GM12878 (cell line): Measurements from ENCODE around the gene MEGF9. TPM values are rescaled to one million over a fixed set of nuclear protein-coding genes. Genes with fewer than 3 reads are reported as not detected.
A peak's percentile ranks its signal among the peaks of the same experiment; 100 is the strongest.

Experiments
- ATAC-seq: fragments of 200-7000 bp; cut with Tn5 transposase; 3 replicates; pipeline ENCODE4 v1.9.1; 2020; ENCODE audit warnings: mild to moderate bottlenecking, moderate library complexity
- BruUV-seq: library from RNA; stranded (reverse); fragments of 400-500 nt; replicated peaks from 2 replicates; lab custom pipeline; 2021; lab: Mats Ljungman, UMichigan
- CTCF ChIA-PET: fragments of 300-600 bp; sonication (Branson Sonifier 250); formaldehyde crosslinking; extraction: SDS; loops from one replicate; lab custom pipeline; 2021; ENCODE audit warnings: inconsistent platforms; lab: Yijun Ruan, JAX
- POLR2A ChIA-PET: fragments of 350-600 bp; formaldehyde crosslinking; extraction: SDS; loops from one replicate; lab custom pipeline; 2021; ENCODE audit warnings: inconsistent platforms; lab: Charles Lee
- RAD21 ChIA-PET: fragments of 300-600 bp; sonication (Branson Sonifier 250); formaldehyde crosslinking; loops from one replicate; lab custom pipeline; 2023; ENCODE audit warnings: antibody characterized with exemption; ENCODE audit not compliant: unreplicated experiment; lab: Charles Lee
- SMC1A ChIA-PET: fragments of 300-600 bp; sonication (Branson Sonifier 250); formaldehyde crosslinking; loops from one replicate; lab custom pipeline; 2023; ENCODE audit not compliant: unreplicated experiment, uncharacterized antibody; lab: Charles Lee
- DNase-seq: peaks from one replicate; pipeline ENCODE4 v3.0.0-alpha.2; 2011; ENCODE audit warnings: low read depth, low spot score
- FAIRE-seq: peaks from 3 replicates; lab custom pipeline; 2011; peaks lifted over from hg19 to GRCh38; lab: Jason Lieb, UNC
- H2AFZ ChIP-seq: 2 replicates; pipeline ENCODE4 v1.6.0; 2011; ENCODE audit warnings: low read depth, low read length, control low read depth; ENCODE audit not compliant: control insufficient read depth
- H3K27ac ChIP-seq: 2 replicates; pipeline ENCODE4 v1.5.1; 2011; ENCODE audit warnings: control low read depth; ENCODE audit not compliant: control insufficient read depth, insufficient read depth
- H3K27me3 ChIP-seq, 2 experiments: replicated peaks in 1 of 2; 2 replicates each; pipeline versions ENCODE4 v1.6.0 to v1.6.1; 2011; ENCODE audit warnings: low read length in 1 of 2; ENCODE audit not compliant: control insufficient read depth in 2 of 2, insufficient read depth in 2 of 2
- H3K36me3 ChIP-seq, 2 experiments: 2 replicates each; pipeline ENCODE4 v1.5.1; 2011; ENCODE audit warnings: low read length in 1 of 2; ENCODE audit not compliant: control insufficient read depth in 2 of 2, insufficient read depth in 2 of 2
- H3K4me1 ChIP-seq: 2 replicates; pipeline ENCODE4 v1.6.1; 2011; ENCODE audit warnings: mild to moderate bottlenecking, low read length, moderate library complexity, mixed read lengths; ENCODE audit not compliant: control insufficient read depth, insufficient read depth
- H3K4me2 ChIP-seq: 2 replicates; pipeline ENCODE4 v1.6.0; 2011; ENCODE audit warnings: control low read depth; ENCODE audit not compliant: control insufficient read depth, insufficient read depth
- H3K4me3 ChIP-seq: fragments of 200-600 bp; sonication (generic); 2 replicates; pipeline ENCODE4 v1.5.1; 2016
- H3K79me2 ChIP-seq: 2 replicates; pipeline ENCODE4 v1.6.0; 2011; ENCODE audit warnings: low read length; ENCODE audit not compliant: control insufficient read depth, insufficient read depth
- H3K9ac ChIP-seq: 2 replicates; pipeline ENCODE4 v1.8.0; 2011; ENCODE audit warnings: low read length, control low read depth, mixed read lengths; ENCODE audit not compliant: control insufficient read depth, insufficient read depth
- H3K9me3 ChIP-seq: replicated peaks from 3 replicates; pipeline ENCODE4 v1.5.1; 2011; ENCODE audit warnings: mild to moderate bottlenecking, low read length; ENCODE audit not compliant: control insufficient read depth, insufficient read depth
- H4K20me1 ChIP-seq: 2 replicates; pipeline ENCODE4 v1.6.0; 2011; ENCODE audit not compliant: control insufficient read depth, insufficient read depth
- CTCF ChIP-seq, 3 experiments: IDR thresholded peaks in 2 of 3; conservative IDR thresholded peaks in 1 of 3; 2 replicates each; pipeline ENCODE4 v1.5.1; 2011; ENCODE audit warnings: low read depth in 3 of 3, low read length in 3 of 3, mild to moderate bottlenecking in 3 of 3, control low read depth in 2 of 3, moderate library complexity in 2 of 3, inconsistent platforms in 1 of 3, mixed read lengths in 1 of 3; ENCODE audit not compliant: control insufficient read depth in 2 of 3, insufficient read depth in 1 of 3; ENCODE audit errors: extremely low read depth in 1 of 3
- RAD21 ChIP-seq: IDR thresholded peaks from 2 replicates; pipeline ENCODE4 v1.6.1; 2011; ENCODE audit warnings: mild to moderate bottlenecking, low read depth, low read length, moderate library complexity; ENCODE audit not compliant: insufficient read depth
- RCOR1 ChIP-seq: conservative IDR thresholded peaks from 2 replicates; pipeline ENCODE4 v1.6.1; 2012; ENCODE audit warnings: low read depth, low read length, improper control_type of control experiment
- SMC3 ChIP-seq: IDR thresholded peaks from 2 replicates; pipeline ENCODE4 v1.6.1; 2011; ENCODE audit warnings: low read length, improper control_type of control experiment, borderline replicate concordance
- TCF7 ChIP-seq: IDR thresholded peaks from 2 replicates; pipeline ENCODE4 v1.6.1; 2014; ENCODE audit warnings: antibody characterized with exemption, borderline replicate concordance
- ZBTB33 ChIP-seq: fragments of 450-650 bp; IDR thresholded peaks from 2 replicates; pipeline ENCODE4 v1.6.1; 2017; ENCODE audit warnings: mild to moderate bottlenecking
- WGBS: methylation state at CpG from one replicate; pipeline ENCODE4 v1.1.6; 2016; ENCODE audit warnings: low lambda C conversion rate; ENCODE audit not compliant: insufficient replicate concordance, insufficient coverage; ENCODE audit errors: missing lambda C conversion rate; 5-methylcytosine and 5-hydroxymethylcytosine counted together
- in situ Hi-C: fragments of 300-500 bp; cut with MboI; formaldehyde crosslinking; loops from 9 replicates; pipeline ENCODE4 v1.14.3; 2018; ENCODE audit warnings: mixed read lengths
- intact Hi-C: fragments of 100-400 bp; cut with micrococcal nuclease; formaldehyde crosslinking; loops from one replicate; pipeline ENCODE4 v1.14.2; 2022; ENCODE audit not compliant: unreplicated experiment
- polyA plus RNA-seq, 11 experiments: library from polyadenylated mRNA; depleted of rRNA in 4 of 11; unstranded in 6 of 11; stranded (reverse) in 5 of 11; fragments of >200 nt; fragmentation: Nextera tagmentation in 4 of 11; fragmentation: Illumina TruSeq in 1 of 11; extraction: Ambion mirVana in 4 of 11; extraction: Trizol in 1 of 11; gene quantifications; 1 replicate in 1 of 11; 2 replicates in 10 of 11; pipeline versions ENCODE4 v1.2.1 to v1.2.3, GENCODE V29; 2011 to 2016; ENCODE audit warnings: inconsistent platforms in 2 of 11, missing spikeins in 2 of 11, low read depth in 1 of 11
- total RNA-seq, 4 experiments: library from RNA; depleted of rRNA in 3 of 4; stranded (reverse); fragments of >200 nt in 3 of 4; fragmentation: Illumina TruSeq in 1 of 4; extraction: Trizol in 1 of 4; gene quantifications; 2 replicates each; pipeline versions ENCODE4 v1.2.1 to v1.2.3, GENCODE V29; 2013 to 2021

Gene MEGF9
- total and polyA plus RNA-seq, 10 of the 15 experiments (the other 5 are each of a cell fraction or from before 2014, with no cell fraction given) = 0.71 to 5.1 (median 2.6) TPM

- TF ChIP-seq ZBTB33 (no peak), RCOR1 (no peak)
- TF ChIP-seq, all 136 proteins: peak for 0
Measured at GRCh38 chr9:120621941-120622340, 92.3 kb downstream of the MEGF9 start (continued).

GRCh38 chr9:120619751-120620655 is 94.3 kb downstream of the MEGF9 start:
- Histone ChIP-seq H3K36me3 (no peaks in the 10 kb centered on the region), H3K27me3 (no peaks in the 10 kb centered on the region), H3K79me2 (no peaks in the 10 kb centered on the region), H3K9me3 (no peaks in the 10 kb centered on the region), H3K4me2 (no peak overlapping the region), H3K4me1 (no peaks in the 10 kb centered on the region), H3K9ac (no peak overlapping the region), H2AFZ (peak overlapping the region; percentile 11), H3K27ac (no peak overlapping the region), H3K4me3 (no peak overlapping the region), H4K20me1 (no peaks in the 10 kb centered on the region)
- FAIRE-seq (peak; percentile 75), ATAC-seq (peak; percentile 97), DNase-seq (peak; percentile 16)
- in situ Hi-C loops (no loop called here), intact Hi-C loops (loop anchor here (5.0 kb wide), 2 partner anchors 92 to 442 kb away; partner anchors contain the start of gene MEGF9)
- TF ChIP-seq SMC3 = peak; percentile 57; the same call in 1 of the 2 replicates
- peak; percentile 69 to 78 (median 75) for TF ChIP-seq CTCF (IDR thresholded peaks at IDR 0.05 in 2 of 3, conservative IDR thresholded peaks at IDR 0.05 in 1 of 3; ENCODE audit: control insufficient read depth in 2 of 3, extremely low read depth in 1 of 3, insufficient read depth in 1 of 3, low read depth in 3 of 3, low read length in 3 of 3)
- TF ChIP-seq RAD21 = peak; percentile 78
- no peak for TF ChIP-seq TCF7
- SMC1A ChIA-PET = interaction anchor here (0.6 to 0.7 kb wide), 3 partner anchors 137 to 441 kb away, joined by 3 read pairs; no protein-coding TSS in a partner anchor
- CTCF ChIA-PET = interaction anchor here (0.7 to 1.4 kb wide), 13 partner anchors 8 to 441 kb away, joined by 3 to 13 read pairs (median 4); no protein-coding TSS in a partner anchor
- RAD21 ChIA-PET = interaction anchor here (0.6 to 1.0 kb wide), 3 partner anchors 130 to 145 kb away, joined by 3 read pairs; no protein-coding TSS in a partner anchor
- 50% methylated on average over 8 of the region's 8 CpGs for WGBS
- BruUV-seq = no TSS peak
- POLR2A ChIA-PET = no interaction called here
